Measurements from ENCODE around the gene CFAP45. TPM values are rescaled to one million over a fixed set of nuclear protein-coding genes. Genes with fewer than 3 reads are reported as not detected.

CFAP45 gene
- total RNA-seq, 2 experiments from 2014 or later = 0.63 TPM; not detected in 1

GRCh38 chr1:159883134-159883533, 16.8 kb downstream of the CFAP45 start:
- Histone ChIP-seq H3K4me1 (ENCODE audit: insufficient read depth, low read length, poor library complexity, severe bottlenecking) (peaks cover 9% of the 10 kb centered on the region), H3K4me3 (ENCODE audit: low read depth, low read length, poor library complexity, severe bottlenecking) (no peak overlapping the region), H2AFZ (ENCODE audit: low read length) (no peak overlapping the region), H3K9me2 (ENCODE audit: insufficient read depth, low read length) (no peaks in the 10 kb centered on the region), H4K20me1 (ENCODE audit: insufficient read depth, low read length) (no peaks in the 10 kb centered on the region), H3K27ac (ENCODE audit: low read depth, low read length, poor library complexity, severe bottlenecking) (no peak overlapping the region), H3K36me3 (ENCODE audit: insufficient read depth, low read length) (no peaks in the 10 kb centered on the region), H3K9me3 (ENCODE audit: low read length) (no peaks in the 10 kb centered on the region), H3K79me2 (ENCODE audit: insufficient read depth, low read depth, low read length) (no peaks in the 10 kb centered on the region), H3K4me2 (ENCODE audit: low read length) (no peak overlapping the region)
- ChIA-PET POLR2A (interaction anchor here (0.7 kb wide), 1 partner anchor 70 kb away, joined by 3 read pairs; no protein-coding TSS in a partner anchor), CTCF (ENCODE audit: unreplicated experiment) (no interaction called here)
- TF ChIP-seq, protein P1, sequence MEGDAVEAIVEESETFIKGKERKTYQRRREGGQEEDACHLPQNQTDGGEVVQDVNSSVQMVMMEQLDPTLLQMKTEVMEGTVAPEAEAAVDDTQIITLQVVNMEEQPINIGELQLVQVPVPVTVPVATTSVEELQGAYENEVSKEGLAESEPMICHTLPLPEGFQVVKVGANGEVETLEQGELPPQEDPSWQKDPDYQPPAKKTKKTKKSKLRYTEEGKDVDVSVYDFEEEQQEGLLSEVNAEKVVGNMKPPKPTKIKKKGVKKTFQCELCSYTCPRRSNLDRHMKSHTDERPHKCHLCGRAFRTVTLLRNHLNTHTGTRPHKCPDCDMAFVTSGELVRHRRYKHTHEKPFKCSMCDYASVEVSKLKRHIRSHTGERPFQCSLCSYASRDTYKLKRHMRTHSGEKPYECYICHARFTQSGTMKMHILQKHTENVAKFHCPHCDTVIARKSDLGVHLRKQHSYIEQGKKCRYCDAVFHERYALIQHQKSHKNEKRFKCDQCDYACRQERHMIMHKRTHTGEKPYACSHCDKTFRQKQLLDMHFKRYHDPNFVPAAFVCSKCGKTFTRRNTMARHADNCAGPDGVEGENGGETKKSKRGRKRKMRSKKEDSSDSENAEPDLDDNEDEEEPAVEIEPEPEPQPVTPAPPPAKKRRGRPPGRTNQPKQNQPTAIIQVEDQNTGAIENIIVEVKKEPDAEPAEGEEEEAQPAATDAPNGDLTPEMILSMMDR (conservative IDR thresholded peaks at IDR 0.05; ENCODE audit: low read length) = no peak
- TF ChIP-seq EZH2phosphoT487 (IDR thresholded peaks at IDR 0.05; ENCODE audit: borderline replicate concordance, low read depth, low read length) = no peak
- no TSS peak for BruUV-seq (replicated peaks)
- intact Hi-C loops (cut with micrococcal nuclease; ENCODE audit: unreplicated experiment) = no loop called here
- DNase-seq (ENCODE audit: low spot score) = no peak

- Histone ChIP-seq H3K4me2 (ENCODE audit: low read length) (no peak overlapping the region), H3K9me3 (ENCODE audit: low read length) (no peaks in the 10 kb centered on the region), H3K4me1 (ENCODE audit: insufficient read depth, low read length, poor library complexity, severe bottlenecking) (peaks cover 6% of the 10 kb centered on the region), H3K9me2 (ENCODE audit: insufficient read depth, low read length) (no peaks in the 10 kb centered on the region), H3K4me3 (ENCODE audit: low read depth, low read length, poor library complexity, severe bottlenecking) (no peak overlapping the region), H3K36me3 (ENCODE audit: insufficient read depth, low read length) (no peaks in the 10 kb centered on the region), H2AFZ (ENCODE audit: low read length) (no peak overlapping the region), H3K27ac (ENCODE audit: low read depth, low read length, poor library complexity, severe bottlenecking) (no peak overlapping the region), H4K20me1 (ENCODE audit: insufficient read depth, low read length) (no peaks in the 10 kb centered on the region), H3K79me2 (ENCODE audit: insufficient read depth, low read depth, low read length) (no peaks in the 10 kb centered on the region)
- TF ChIP-seq, protein P1 (conservative IDR thresholded peaks at IDR 0.05; ENCODE audit: low read length) = no peak
- no peak for TF ChIP-seq EZH2phosphoT487 (IDR thresholded peaks at IDR 0.05; ENCODE audit: borderline replicate concordance, low read depth, low read length)
- POLR2A ChIA-PET = no interaction called here
- CTCF ChIA-PET (ENCODE audit: unreplicated experiment) = no interaction called here
- no TSS peak for BruUV-seq (replicated peaks)
- intact Hi-C loops (cut with micrococcal nuclease; ENCODE audit: unreplicated experiment) = no loop called here
- DNase-seq (ENCODE audit: low spot score) = no peak
These were observed 17.5 kb downstream of the CFAP45 start for GRCh38 chr1:159882527-159882862.

DNA sequence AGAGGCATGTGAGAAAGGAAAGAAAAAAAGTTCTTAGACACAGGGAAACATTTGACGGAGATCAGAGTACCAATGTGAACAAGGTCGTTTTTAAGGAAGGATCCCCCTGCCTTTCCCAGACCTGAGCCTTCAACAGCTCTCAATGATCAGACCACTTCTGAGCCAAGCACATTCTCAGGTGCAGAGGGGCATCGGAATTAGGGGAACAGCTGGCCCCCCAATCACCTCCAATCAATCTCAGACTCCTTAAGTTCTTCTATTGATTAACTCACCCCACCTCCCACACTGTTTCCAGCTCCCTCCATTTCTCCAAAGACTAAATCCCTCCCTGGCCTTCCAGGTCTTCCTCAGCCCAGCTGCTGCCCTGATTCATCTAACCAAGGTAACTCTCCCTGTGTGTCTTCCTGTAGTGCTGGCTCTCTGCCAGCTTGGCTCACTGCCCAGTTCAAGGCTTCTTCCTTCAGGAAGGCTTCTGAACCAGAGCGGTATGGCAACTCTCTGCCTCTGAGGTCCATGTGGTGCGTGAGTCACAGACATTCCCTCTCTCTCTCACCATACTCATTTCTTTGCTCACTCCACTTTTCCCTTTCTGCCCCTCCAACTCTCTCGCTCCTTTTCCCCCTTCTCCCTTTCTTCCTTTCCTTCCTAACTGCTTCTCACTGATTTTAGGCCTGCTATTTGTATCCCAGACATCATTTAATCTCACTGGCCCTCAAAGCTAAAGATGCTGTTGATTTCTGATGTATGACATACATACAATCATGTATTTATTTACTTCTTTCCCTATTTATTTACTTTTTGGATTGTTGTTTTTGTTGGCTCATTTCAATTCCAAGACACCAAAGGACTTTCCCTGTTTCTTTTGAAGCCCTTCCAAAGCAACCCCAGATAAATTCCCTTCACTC, 18.1 kb downstream of the CFAP45 start:
- ChIA-PET CTCF (ENCODE audit: unreplicated experiment) (no interaction called here), POLR2A (no interaction called here)
- H3K4me3 ChIP-seq (ENCODE audit: low read depth, low read length, poor library complexity, severe bottlenecking) = no peak overlapping the region
- H3K4me2 ChIP-seq (ENCODE audit: low read length) = no peak overlapping the region
- no peak for DNase-seq (ENCODE audit: low spot score)
- H3K9me3 ChIP-seq (ENCODE audit: low read length) = no peaks in the 10 kb centered on the region
- H3K4me1 ChIP-seq (ENCODE audit: insufficient read depth, low read length, poor library complexity, severe bottlenecking) = peaks cover under 1% of the 10 kb centered on the region
- no peak overlapping the region for H2AFZ ChIP-seq (ENCODE audit: low read length)
- no peak for TF ChIP-seq EZH2phosphoT487 (IDR thresholded peaks at IDR 0.05; ENCODE audit: borderline replicate concordance, low read depth, low read length)
- TF ChIP-seq, protein P1 (conservative IDR thresholded peaks at IDR 0.05; ENCODE audit: low read length) = no peak
- intact Hi-C loops (cut with micrococcal nuclease; ENCODE audit: unreplicated experiment) = no loop called here
- H3K27ac ChIP-seq (ENCODE audit: low read depth, low read length, poor library complexity, severe bottlenecking) = no peak overlapping the region
- no peaks in the 10 kb centered on the region for H4K20me1 ChIP-seq (ENCODE audit: insufficient read depth, low read length)
- H3K36me3 ChIP-seq (ENCODE audit: insufficient read depth, low read length) = no peaks in the 10 kb centered on the region
- no TSS peak for BruUV-seq (replicated peaks)
- H3K79me2 ChIP-seq (ENCODE audit: insufficient read depth, low read depth, low read length) = no peaks in the 10 kb centered on the region
- no peaks in the 10 kb centered on the region for H3K9me2 ChIP-seq (ENCODE audit: insufficient read depth, low read length)

All from OCI-LY7 (cell line).